B cell (primary cell): ENCODE data around the gene CACUL1. TPM values are rescaled to one million over a fixed set of nuclear protein-coding genes. Genes with fewer than 3 reads are reported as not detected.

ENCODE experiments used
- ATAC-seq: fragments of 200-7000 bp; cut with Tn5 transposase; one replicate; pipeline ENCODE4 v1.10.0; 2021; ENCODE audit warnings: low read depth, mild to moderate bottlenecking, moderate number of reproducible peaks, moderate library complexity
- CTCF ChIA-PET: fragments of 350-600 bp; sonication (Branson Sonifier 250); formaldehyde crosslinking; loops from one replicate; lab custom pipeline; 2021; ENCODE audit warnings: antibody characterized with exemption, inconsistent platforms; lab: Charles Lee
- POLR2A ChIA-PET: fragments of 350-600 bp; sonication (Branson Sonifier 250); formaldehyde crosslinking; loops from one replicate; lab custom pipeline; 2021; ENCODE audit warnings: antibody characterized with exemption; lab: Charles Lee
- DNase-seq: peaks from one replicate; pipeline ENCODE4 v3.0.0; 2013
- H2AFZ ChIP-seq: 2 replicates; pipeline ENCODE4 v1.6.1; 2012; ENCODE audit warnings: mild to moderate bottlenecking, low read depth, low read length; ENCODE audit not compliant: insufficient read depth, poor library complexity, severe bottlenecking
- H3K27ac ChIP-seq, 2 donors: 1 replicate in 1 of 2; 2 replicates in 1 of 2; pipeline ENCODE4 v1.5.1; 2012 to 2013; ENCODE audit warnings: low read length in 2 of 2, mild to moderate bottlenecking in 2 of 2, moderate library complexity in 1 of 2
- H3K27me3 ChIP-seq, 4 experiments: fragments of 200-600 bp in 1 of 4; sonication (generic) in 1 of 4; replicated peaks in 1 of 4; 1 replicate in 2 of 4; 2 replicates in 2 of 4; pipeline versions ENCODE4 v1.6.1 to v1.7.0; 2013 to 2016; ENCODE audit warnings: low read length in 3 of 4, mild to moderate bottlenecking in 2 of 4, mixed read lengths in 1 of 4, moderate library complexity in 1 of 4; ENCODE audit not compliant: insufficient read depth in 4 of 4, control insufficient read depth in 3 of 4; ENCODE audit errors: control extremely low read depth in 1 of 4
- H3K36me3 ChIP-seq, 2 experiments: replicated peaks in 1 of 2; 1 replicate in 1 of 2; 2 replicates in 1 of 2; pipeline versions ENCODE4 v1.6.1 to v1.7.1; 2013; ENCODE audit warnings: low read length in 1 of 2; ENCODE audit not compliant: insufficient read depth in 2 of 2, control insufficient read depth in 1 of 2; ENCODE audit errors: control extremely low read depth in 1 of 2, extremely low read depth in 1 of 2
- H3K4me1 ChIP-seq, 2 donors: fragments of 200-600 bp in 1 of 2; sonication (generic) in 1 of 2; 1 replicate in 1 of 2; 2 replicates in 1 of 2; pipeline versions ENCODE4 v1.5.1 to v1.6.1; 2013 to 2017; ENCODE audit warnings: low read length in 2 of 2; ENCODE audit not compliant: control insufficient read depth in 2 of 2, insufficient read depth in 2 of 2
- H3K4me2 ChIP-seq: replicated peaks from 2 replicates; pipeline ENCODE3; 2012; ENCODE audit warnings: mild to moderate bottlenecking, low read depth, low read length; ENCODE audit not compliant: poor library complexity, severe bottlenecking
- H3K4me3 ChIP-seq, 5 experiments: fragments of 200-600 bp in 1 of 5; sonication (generic) in 1 of 5; 1 replicate in 3 of 5; 2 replicates in 2 of 5; pipeline versions ENCODE4 v1.5.1 to v1.7.0; 2011 to 2016; ENCODE audit warnings: low read length in 4 of 5, mild to moderate bottlenecking in 4 of 5, low read depth in 2 of 5, control low read depth in 1 of 5, moderate library complexity in 1 of 5; ENCODE audit not compliant: insufficient read depth in 1 of 5; ENCODE audit errors: control extremely low read depth in 1 of 5, extremely low read depth in 1 of 5
- H3K79me2 ChIP-seq: fragments of 200-600 bp; sonication (generic); one replicate; pipeline ENCODE4 v1.6.0; 2016; ENCODE audit warnings: low read length; ENCODE audit not compliant: control insufficient read depth, insufficient read depth
- H3K9ac ChIP-seq: fragments of 200-600 bp; sonication (generic); 2 replicates; pipeline ENCODE4 v1.6.1; 2017; ENCODE audit warnings: mild to moderate bottlenecking, low read length, moderate library complexity
- H3K9me3 ChIP-seq, 3 donors: one replicate each; pipeline versions ENCODE4 v1.6.1 to v1.7.1; 2013; ENCODE audit warnings: low read length in 2 of 3; ENCODE audit not compliant: control insufficient read depth in 2 of 3, insufficient read depth in 1 of 3; ENCODE audit errors: control extremely low read depth in 1 of 3
- H4K20me1 ChIP-seq: 2 replicates; pipeline ENCODE4 v1.6.0; 2012; ENCODE audit warnings: mild to moderate bottlenecking, low read length; ENCODE audit not compliant: insufficient read depth, control insufficient read depth, poor library complexity, severe bottlenecking
- H3K27ac Mint-ChIP-seq: one replicate; pipeline ENCODE4 v1.8.0; 2021; ENCODE audit warnings: mixed read lengths
- H3K27me3 Mint-ChIP-seq: one replicate; pipeline ENCODE4 v1.8.0; 2021; ENCODE audit warnings: mixed read lengths
- H3K4me1 Mint-ChIP-seq: one replicate; pipeline ENCODE4 v1.8.0; 2021; ENCODE audit warnings: mixed read lengths
- H3K4me3 Mint-ChIP-seq: one replicate; pipeline ENCODE4 v1.8.0; 2021; ENCODE audit warnings: mixed read lengths
- H3K9me3 Mint-ChIP-seq: one replicate; pipeline ENCODE4 v1.8.0; 2022; ENCODE audit warnings: mixed read lengths; ENCODE audit not compliant: insufficient read depth
- EZH2 ChIP-seq: IDR thresholded peaks from 2 replicates; pipeline ENCODE4 v1.6.1; 2012; ENCODE audit warnings: borderline replicate concordance, low read depth, mild to moderate bottlenecking, moderate library complexity, low read length; ENCODE audit not compliant: insufficient read depth, poor library complexity, severe bottlenecking
- WGBS: methylation state at CpG from one replicate; pipeline ENCODE4 v1.1.5; 2013; ENCODE audit warnings: missing lambda C conversion rate; ENCODE audit not compliant: insufficient coverage; 5-methylcytosine and 5-hydroxymethylcytosine counted together
- intact Hi-C: fragments of 100-400 bp; cut with micrococcal nuclease; formaldehyde crosslinking; loops from one replicate; pipeline ENCODE4 v1.10.0; 2022
- polyA minus RNA-seq: library from RNA; depleted of rRNA, polyadenylated mRNA; stranded (reverse); fragments of >200 nt; gene quantifications from 2 replicates; pipeline ENCODE4 v1.2.3, GENCODE V29; 2012
- polyA plus RNA-seq: library from polyadenylated mRNA; depleted of rRNA; stranded (reverse); fragments of >200 nt; gene quantifications from 2 replicates; pipeline ENCODE4 v1.2.3, GENCODE V29; 2012
- total RNA-seq, 2 donors: library from RNA; stranded (reverse); fragments of 120-200 nt in 1 of 2; gene quantifications; 1 replicate in 1 of 2; 2 replicates in 1 of 2; pipeline versions ENCODE4 v1.2.3 to v1.2.4, GENCODE V29; 2013 to 2022
- TF ChIP-seq, protein P1 (sequence below): fragments of 200-600 bp; IDR thresholded peaks from one replicate; pipeline ENCODE4 v1.8.0; 2022; ENCODE audit warnings: antibody characterized with exemption, mild to moderate bottlenecking

Gene CACUL1
- 37.4 and 39.5 TPM in 2 replicates for total RNA-seq
- total RNA-seq (2013), result 24.6 TPM
- polyA plus RNA-seq, result 7.4 and 13.0 TPM in 2 replicates
- polyA minus RNA-seq, result 12.8 and 17.3 TPM in 2 replicates

DNA sequence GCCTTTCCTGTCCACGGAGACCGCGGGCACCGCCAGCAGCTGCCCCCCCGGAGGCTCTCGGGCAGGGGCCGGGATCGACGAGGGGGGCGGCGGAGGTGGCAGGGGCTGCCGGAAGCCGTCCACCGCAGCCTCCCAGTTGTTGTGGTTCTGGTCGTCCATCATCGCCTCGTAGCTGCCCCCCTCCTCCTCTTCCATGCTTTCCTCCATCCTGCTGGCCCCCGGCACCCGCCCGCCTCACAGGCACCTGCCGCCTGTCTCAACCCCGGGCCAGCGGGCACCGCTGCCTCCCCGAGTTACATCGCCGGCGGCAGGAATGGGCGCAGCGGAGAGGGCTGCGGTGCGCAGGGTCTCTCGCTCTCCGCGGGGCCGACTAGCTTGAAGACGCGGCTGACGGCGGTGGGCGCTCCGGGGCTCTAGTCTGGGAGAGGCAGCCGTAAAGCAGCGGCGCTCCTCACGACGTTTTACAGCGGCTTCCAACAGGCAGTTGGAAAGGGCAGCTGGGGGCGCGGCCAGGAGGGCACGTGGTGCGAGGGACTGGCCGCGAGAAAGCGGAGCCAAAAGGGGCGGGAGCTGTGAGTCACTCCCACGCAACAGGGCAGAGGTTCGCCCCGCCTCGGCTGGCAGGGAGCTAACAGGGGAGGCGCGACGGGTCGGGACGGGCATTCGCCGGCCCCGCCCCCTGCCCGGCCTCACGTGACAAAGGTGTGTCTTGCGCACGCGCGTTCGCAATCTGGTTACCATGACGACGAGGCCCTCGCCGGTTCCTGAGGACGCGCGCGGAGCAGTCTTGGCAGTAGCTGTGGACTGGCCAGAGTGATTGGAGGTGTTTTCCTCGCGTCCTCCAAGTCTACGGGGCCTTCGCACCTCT, at the start of gene CACUL1:
TSS of gene CACUL1 (minus strand) at position 415 of the 868 bp plus-strand sequence. CDS start at position 207, 208 bp downstream.
- ChIA-PET CTCF (interaction anchor here (1.4 to 2.0 kb wide), 4 partner anchors 19 to 35 kb away, joined by 4 to 13 read pairs (median 7); no protein-coding TSS in a partner anchor), POLR2A (interaction anchor here (0.6 to 1.3 kb wide), 3 partner anchors 9 to 457 kb away, joined by 3 to 11 read pairs (median 3); no protein-coding TSS in a partner anchor)
- Histone ChIP-seq H3K9me3 (no peaks in the 10 kb centered on the region), H4K20me1 (peaks cover 17% of the 10 kb centered on the region), H3K4me1 (peaks cover 25 to 26% of the 10 kb centered on the region in 2 donors), H3K36me3 (no peaks in the 10 kb centered on the region), H3K27me3 (no peaks in the 10 kb centered on the region), H3K4me3 (peak within 1 kb of the TSS; percentile 80 to 98 (median 93)), H3K9ac (peak within 1 kb of the TSS; percentile 98), H2AFZ (peak within 1 kb of the TSS; percentile 95), H3K79me2 (peaks cover 47% of the 10 kb centered on the region), H3K27ac (peak within 1 kb of the TSS; percentile 84 to 93), H3K4me2 (peak within 1 kb of the TSS; percentile 77)
- H3K9me3 Mint-ChIP-seq, result no peaks in the 10 kb centered on the region
- no peak for TF ChIP-seq EZH2
- TF ChIP-seq, protein P1, sequence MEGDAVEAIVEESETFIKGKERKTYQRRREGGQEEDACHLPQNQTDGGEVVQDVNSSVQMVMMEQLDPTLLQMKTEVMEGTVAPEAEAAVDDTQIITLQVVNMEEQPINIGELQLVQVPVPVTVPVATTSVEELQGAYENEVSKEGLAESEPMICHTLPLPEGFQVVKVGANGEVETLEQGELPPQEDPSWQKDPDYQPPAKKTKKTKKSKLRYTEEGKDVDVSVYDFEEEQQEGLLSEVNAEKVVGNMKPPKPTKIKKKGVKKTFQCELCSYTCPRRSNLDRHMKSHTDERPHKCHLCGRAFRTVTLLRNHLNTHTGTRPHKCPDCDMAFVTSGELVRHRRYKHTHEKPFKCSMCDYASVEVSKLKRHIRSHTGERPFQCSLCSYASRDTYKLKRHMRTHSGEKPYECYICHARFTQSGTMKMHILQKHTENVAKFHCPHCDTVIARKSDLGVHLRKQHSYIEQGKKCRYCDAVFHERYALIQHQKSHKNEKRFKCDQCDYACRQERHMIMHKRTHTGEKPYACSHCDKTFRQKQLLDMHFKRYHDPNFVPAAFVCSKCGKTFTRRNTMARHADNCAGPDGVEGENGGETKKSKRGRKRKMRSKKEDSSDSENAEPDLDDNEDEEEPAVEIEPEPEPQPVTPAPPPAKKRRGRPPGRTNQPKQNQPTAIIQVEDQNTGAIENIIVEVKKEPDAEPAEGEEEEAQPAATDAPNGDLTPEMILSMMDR, result no peak
- H3K4me1 Mint-ChIP-seq, result peaks cover 43% of the 10 kb centered on the region
- WGBS, result under 1% methylated on average over 87 of the region's 87 CpGs
- peak within 1 kb of the TSS; percentile 89 for H3K27ac Mint-ChIP-seq
- H3K4me3 Mint-ChIP-seq, result peak within 1 kb of the TSS; percentile 96
- ATAC-seq (peak; percentile 97), DNase-seq (peak; percentile 100)
- intact Hi-C loops, result loop anchor here (1.0 to 10.0 kb wide), 6 partner anchors 25 to 1380 kb away; partner anchors contain the start of genes EIF3A, FAM204A, PDZD8 and SEC23IP
- no peaks in the 10 kb centered on the region for H3K27me3 Mint-ChIP-seq
